Endometrial microvascular endothelial cells (primary cell): ENCODE results near the gene TIMMDC1. TPM values are rescaled to one million over a fixed set of nuclear protein-coding genes. Genes with fewer than 3 reads are reported as not detected.

Source experiments
- in situ Hi-C: cut with HindIII; loops from 2 replicates; pipeline ENCODE4 v1.10.0; 2017; ENCODE audit warnings: low sequenced_read_pairs, low pct_unique_long_range_greater_than_20kb; ENCODE audit errors: inconsistent ontology term
- total RNA-seq: library from RNA; depleted of rRNA; stranded (reverse); fragments of >200 nt; gene quantifications from one replicate; pipeline ENCODE4 v1.2.3, GENCODE V29; 2015; ENCODE audit errors: inconsistent ontology term

The TIMMDC1 gene
- total RNA-seq, 1 donor from 2014 or later, result 47.9 TPM

DNA sequence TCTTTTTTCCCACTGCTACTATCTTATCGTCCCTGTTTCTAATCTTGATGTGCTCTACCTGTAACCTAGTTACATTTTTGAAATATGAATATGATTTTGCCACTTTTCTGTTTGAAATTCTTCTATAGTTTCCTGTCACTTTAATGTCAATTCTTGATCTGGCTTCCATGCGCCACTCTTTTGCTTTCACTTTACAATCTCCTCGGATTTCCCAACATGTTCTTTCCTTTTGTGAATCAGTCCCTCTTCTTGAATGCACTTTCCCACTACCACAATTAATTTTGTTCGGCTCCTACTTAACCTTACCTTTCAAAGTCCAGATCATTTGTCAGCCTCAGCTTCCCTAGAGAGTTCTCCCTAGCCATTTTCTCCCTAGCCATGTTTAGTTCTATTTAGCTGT is 8.3 kb downstream of the TIMMDC1 start:
- in situ Hi-C loops, result no loop called here

DNA sequence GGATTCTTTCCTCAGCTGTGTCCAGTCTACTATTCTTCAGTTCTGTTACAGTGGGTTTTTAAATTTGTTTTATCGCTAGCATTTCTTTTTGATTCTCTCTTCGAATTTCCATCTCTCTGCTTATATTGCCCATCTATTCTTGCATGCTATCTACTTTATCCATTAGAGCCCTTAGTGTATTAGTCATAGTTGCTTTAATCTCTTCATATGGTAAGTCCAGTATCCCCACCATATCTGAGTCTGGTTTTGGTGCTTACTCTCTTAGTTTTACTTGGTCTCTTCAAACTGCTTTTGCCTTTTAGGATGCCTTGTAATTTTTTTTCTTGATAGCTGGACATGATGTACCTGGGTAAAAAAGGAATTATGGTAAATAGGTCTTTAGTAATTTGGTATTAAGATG is 9.1 kb downstream of the TIMMDC1 start:
- in situ Hi-C loops, result no loop called here

DNA sequence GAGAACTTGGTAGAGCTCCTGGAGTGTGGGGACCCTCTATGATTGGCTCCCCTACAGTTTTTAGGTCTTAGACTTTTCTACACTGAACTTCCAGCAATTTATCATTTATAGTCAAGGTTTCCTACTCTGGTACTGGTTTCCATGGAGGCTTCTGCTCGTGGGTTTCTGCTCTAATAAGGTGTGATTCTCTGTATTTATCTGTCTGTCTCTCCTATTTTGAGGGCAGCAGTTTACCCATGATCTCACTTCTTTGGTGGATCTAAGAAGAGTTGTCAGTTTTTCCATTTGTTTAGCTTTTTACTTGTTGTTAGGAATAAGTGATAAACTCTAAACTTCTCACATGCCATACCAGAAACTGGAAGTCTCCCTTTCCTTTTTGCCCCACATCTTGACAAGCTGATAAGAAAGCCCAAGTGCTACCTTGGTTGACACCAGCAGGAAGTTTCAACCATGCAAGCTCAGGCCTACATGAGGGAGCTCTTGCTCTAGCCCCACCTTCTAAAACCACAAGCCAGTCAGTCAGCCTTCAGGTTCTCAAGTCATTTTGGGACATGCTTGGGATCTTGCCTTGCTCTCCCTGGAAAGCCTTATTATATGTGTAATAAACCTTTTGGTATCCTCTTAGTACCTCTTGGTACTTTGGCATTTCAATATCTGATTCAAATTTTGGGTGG is 10.0 kb downstream of the TIMMDC1 start:
- in situ Hi-C loops, result no loop called here

DNA sequence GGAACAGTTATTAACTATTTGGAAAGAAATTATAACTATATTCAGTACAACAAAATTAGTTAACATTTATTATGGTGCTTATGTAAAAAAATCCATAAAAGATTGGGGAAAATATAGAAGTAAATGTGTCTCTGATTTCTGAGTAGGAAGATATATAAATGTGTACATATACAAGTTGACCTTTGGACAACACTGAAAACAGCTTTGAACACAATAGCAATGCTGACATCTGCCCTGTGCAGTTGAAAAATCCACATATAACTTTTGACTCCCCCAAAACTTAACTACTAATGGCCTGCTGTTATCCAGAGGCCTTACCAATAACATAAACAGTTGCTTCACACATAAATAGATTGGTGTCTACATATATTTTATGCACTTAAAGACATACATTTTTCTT is 12.3 kb downstream of the TIMMDC1 start:
- in situ Hi-C loops, result no loop called here

DNA sequence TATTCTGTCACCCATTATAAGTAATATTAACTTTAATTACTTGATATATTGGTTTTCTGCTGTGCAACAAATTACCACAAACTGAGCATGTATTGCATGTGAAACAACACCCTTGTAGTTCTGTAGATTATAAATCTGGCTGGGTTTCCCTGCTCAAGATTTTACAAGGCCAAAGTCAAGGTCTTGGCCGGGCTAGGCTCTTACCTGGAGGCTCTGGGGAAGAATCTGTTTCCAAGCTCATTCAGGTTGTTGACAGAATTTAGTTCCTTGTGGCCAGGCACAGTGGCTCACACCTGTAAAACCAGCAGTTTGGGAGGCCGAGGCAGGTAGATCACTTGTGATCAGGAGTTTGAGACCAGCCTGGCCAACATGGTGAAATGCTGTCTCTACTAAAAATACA is 16.3 kb downstream of the TIMMDC1 start:
- in situ Hi-C loops, result no loop called here

DNA sequence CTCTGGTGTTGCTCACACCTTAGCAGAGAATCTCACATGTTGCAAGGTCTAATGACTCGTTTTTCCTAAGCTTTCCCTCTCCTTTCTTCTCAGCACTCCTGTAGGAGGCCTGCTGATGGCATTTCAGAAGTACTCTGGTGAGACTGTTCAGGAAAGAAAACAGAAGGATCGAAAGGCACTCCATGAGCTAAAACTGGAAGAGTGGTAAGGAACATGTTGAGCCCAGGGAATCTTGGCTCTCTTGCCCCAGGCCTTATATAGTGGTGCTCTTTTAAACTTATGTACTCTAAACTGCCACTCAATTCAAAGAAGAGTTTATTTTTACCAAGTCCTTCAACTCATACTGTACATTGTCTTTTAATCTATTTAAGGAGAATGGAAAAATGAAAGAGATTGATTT is 18.8 kb downstream of the TIMMDC1 start:
- in situ Hi-C loops, result no loop called here

DNA sequence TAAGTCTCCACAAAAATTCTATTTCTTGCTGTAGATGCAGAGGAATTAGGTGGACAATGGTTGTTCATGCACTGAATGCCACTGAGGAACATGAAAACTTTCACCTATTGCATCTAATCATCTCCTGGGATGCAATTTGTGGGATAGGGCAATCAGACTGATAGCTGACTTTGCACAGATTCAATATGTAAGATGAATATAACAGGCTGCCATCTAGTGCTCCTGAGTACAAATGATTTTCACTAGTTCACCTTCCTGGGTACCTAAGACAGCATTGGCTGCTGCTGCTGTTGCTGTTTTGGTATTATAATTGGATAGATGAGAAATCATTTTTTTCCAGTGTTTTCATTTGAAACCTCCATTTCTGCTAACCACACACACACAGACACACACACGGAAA is 19.7 kb downstream of the TIMMDC1 start:
- in situ Hi-C loops, result no loop called here

DNA sequence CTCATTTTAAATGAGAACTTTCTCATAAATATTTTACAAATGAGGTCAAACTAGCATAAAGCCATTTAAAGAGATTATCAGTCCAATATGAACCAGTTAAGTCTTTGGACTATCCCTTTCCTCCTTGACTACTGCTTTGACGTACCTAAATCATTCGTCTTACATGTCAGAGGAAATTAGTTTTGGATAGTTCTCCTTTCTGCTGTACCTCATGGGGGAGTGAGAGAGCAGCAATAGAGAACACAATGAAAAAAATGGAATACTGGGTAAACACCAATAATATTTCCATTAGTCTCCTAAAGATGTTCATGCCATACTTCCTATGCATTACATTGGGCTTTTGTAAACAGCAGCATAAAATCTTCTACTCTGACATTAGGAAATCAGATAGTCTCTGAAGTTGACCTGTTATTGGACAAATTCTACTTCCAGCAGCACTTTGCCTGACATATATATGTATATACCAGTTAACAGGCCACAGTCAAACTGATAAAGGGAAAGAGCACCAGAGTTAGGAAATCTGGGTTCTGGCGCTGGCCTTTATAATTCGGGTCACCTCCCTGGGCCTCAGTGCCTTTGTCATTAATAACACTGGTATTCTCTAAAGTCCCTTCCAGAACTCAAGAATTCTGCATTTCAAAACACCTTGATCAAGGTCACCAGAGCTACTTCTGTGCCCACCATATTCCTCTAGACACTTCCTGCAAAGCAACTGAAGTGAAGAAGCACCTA is 26.8 kb downstream of the TIMMDC1 start:
- in situ Hi-C loops, result no loop called here

DNA sequence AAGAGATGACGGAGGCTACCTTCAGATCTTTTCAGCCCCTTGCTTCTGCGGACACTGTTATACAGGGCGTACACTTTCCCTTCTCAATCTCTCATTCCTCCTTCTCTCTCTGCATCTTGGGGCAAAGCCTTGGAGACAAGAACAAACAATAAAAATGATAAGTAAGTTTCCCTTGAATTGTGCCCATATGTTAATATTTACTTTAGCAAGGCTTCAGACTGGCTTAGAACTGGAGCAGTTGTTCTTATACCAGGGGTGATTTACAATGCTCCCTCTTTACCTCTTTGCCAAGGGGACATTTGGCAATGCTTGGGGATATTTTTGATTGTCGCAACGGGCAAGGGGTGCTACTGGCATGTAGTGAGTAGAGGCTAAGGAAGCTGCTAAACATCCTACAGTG is 29.4 kb downstream of the TIMMDC1 start:
- in situ Hi-C loops, result no loop called here

DNA sequence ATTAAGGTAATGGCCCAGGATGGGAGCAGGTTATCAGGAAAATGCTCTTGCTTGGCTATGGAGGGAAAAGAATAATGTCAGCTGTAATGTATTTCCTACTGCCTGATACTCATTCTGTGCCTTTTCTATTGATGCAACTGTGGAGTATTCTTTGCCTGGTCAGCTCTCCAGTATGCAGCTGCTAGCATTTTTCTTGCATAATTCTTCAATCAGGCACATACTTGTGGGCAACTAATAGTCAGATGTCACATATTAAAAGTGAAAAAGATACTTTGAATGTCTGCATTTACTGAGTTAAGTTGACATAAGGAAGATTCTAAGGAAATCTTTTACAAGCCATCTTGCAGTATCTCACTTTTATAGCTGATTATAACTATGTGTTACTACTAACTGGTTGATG is 31.5 kb downstream of the TIMMDC1 start:
- in situ Hi-C loops, result no loop called here

DNA sequence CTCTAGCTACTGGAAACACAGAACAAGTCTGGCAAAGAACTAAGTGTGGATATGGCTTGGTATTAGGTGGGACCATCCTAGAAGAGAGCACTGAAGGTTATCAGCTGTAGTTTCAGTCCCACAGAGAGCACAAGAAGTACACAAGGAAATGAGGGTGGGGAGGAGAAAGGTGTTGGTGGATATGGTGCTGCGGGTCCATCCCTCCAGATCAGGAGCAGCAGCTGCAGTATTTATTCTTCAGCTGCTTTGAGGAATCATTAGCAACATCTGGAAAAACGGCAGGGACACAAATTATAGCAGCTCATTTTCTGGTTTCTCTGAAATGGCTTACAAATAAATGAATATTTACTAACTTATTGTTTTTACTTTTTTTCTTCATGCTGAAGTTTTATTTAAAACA is 32.1 kb downstream of the TIMMDC1 start:
- in situ Hi-C loops, result no loop called here

DNA sequence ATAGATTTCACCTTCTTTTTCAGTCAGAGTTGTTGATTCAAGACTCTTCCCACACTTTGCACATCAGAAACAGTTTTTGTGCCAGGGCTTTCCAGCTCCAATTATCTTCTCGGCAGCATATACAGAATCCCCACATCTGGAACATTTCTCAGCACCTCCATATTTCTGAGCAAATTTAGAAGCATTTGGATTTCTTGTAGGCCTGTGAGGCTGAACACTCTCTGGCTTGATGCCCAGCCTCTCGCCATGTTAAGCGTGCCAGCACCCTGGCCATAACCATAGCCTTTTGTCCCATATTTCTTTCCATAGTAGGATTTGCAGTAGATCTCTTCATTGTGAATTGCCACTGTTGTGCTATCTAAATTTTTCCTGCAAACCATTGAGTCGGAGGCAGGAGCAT is 32.8 kb downstream of the TIMMDC1 start:
- in situ Hi-C loops, result no loop called here

DNA sequence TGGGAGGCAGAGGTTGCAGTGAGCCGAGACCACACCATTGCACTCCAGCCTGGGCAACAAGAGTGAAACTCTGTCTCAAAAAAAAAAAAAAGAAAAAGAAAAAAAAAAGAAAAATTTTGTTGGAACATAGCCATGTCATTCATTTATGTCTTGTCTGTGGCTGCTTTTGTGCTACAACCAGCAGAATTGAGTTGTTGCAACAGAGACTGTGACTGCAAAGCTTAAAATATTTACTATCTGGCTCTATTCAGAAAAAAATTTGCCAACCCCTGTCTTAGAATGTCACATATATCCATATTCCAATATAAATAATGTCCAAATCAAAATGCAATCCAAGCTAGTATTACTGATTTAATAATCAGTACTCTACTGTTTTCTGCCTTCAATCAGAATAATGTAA is 35.9 kb downstream of the TIMMDC1 start:
- in situ Hi-C loops, result no loop called here

DNA sequence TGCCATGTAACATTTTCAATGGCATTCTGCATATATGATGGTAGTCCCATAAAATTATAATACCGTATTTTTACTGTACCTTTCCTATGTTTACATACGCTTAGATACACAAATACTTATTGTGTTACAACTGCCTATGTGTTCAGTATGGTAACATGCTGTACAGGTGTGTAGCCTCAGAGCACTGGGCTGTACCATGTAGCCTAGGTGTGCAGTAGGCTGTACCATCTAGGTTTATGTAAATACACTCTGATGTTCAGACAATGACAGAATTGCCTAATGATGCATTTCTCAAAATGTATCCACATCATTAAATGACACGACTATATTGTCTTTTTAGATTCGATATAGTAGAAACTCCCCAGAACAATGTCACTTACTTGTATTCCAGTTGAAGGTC is 38.4 kb downstream of the TIMMDC1 start:
- in situ Hi-C loops, result no loop called here

DNA sequence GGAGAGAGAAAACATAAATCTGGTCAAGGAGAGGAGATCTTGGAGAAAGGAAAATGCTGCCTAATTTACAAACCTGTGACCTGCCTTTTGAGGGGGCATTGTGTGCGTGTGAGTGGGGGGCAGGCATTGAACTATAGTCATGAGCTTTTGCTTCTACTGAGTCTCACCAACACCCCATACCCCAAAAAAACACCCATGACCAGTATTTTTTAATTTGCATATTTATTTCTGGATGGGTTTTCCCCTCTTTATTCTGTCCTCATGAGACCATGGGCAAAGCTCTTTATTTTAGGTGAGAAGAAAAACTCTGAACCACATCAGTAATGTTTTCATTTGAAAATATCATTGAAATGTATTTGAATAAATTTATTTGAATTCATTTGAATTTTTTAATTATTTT is 40.4 kb downstream of the TIMMDC1 start:
- in situ Hi-C loops, result no loop called here

DNA sequence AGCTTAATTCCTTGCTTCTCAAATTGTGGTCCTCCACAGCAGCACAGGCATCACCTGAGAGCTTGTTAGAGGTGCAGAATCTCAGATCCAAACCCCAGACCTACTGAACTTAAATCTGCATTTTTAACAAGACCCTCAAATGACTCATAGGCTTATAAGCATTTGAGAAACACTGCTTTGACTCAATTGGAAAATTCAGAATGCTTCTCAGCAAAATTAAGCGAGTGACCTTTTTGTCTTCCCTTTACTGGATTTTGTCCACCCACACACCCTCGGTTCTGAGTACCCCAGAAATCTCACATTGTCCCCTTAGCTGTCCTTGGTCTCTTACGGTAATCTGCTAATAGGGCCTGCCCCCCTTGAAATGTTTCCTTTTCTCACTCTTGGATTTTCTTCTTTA is 43.2 kb downstream of the TIMMDC1 start:
- in situ Hi-C loops, result no loop called here

DNA sequence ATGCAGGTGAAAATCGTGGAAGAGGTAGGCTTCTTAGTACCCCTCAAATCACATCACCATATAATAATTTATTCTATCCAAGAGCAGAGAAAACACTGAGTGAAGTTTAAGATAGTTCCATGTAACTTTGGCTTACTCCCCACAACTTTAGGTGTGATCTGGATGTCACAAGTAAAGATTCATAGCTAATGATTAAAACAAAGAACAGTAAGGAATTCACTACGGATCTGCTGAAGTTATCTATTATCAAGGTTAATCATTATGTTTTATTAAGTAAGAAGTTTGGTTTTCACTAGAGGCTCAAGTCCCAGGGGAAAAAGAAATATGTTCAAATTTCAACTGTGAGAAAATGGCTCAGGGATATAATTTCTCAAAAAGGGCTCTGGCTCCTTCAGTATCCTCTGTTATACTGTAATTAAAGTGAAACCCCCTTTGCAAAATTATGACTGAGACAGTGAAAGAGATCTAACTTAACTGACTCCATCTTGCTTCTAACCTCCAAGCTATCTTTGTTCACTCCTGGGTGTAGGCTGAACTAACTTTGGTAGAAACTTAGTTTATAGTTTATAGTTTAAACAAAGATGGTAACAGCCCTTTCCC is 43.9 kb downstream of the TIMMDC1 start:
- in situ Hi-C loops, result no loop called here

DNA sequence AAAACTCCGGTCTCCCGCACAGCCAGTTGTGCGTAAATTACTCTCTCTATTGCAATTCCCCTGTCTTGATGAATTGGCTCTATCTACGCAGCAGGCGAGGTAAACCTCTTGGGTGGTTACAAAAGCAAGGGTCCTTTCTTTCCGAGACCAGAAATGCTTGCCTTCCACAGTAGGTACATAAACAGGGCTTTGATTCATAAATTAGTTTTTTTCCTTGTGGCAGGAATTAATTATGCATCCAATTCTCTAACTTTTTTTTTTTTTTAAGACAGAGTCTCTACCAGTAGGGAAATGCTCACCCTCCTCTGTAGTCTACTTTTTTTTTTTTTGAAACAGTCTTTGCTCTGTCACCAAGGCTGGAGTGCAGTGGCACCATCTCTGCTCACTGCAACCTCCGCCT is 44.8 kb downstream of the TIMMDC1 start:
- in situ Hi-C loops, result no loop called here

DNA sequence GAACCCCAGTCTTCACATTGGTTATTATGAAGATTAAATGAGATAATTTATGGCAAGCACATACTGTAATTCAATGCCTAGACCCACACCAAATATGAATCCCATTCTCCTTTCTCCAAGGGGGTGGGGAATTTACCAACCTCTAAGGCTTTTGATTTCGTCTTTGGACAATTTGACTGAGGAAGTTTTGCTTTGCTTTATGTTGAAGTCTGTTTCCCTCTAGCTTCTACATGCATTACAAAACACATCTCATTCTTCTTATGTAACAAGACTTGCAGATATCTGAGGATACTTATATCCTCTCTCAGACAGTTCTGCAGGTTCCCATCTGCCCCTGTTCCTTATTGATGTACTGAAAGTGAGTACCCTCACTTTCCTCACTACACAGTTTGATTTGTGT is 48.9 kb downstream of the TIMMDC1 start:
- in situ Hi-C loops, result no loop called here

DNA sequence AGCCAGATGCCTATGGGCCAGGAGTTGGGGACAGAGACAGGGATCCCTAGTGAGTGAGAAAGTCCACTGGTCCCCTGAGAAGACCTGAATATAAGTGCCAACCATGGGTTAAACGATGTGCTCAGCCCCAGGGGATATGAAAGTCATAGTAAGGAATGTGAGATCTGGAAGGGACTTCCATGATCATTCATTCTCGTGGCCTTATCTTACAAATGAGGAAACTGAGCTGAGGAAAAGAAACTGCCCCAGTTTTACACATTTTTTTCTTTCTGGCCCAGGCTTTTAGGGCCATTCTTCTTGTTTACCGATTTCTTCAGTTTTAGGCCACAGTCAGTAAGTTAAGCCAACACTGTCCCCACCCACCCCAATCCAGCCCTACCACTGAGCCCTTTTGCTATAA is 50.0 kb downstream of the TIMMDC1 start:
- in situ Hi-C loops, result no loop called here
